ENCODE results near the gene STPG1.
A peak's percentile ranks its signal among the peaks of the same experiment; 100 is the strongest.

The STPG1 gene

GRCh38 chr1:24392982-24393650 is 20.5 kb downstream of the STPG1 start:
- DNase-seq (ENCODE audit: low spot score) = peak; percentile 17

GRCh38 chr1:24392604-24392946 is 21.0 kb downstream of the STPG1 start:
- DNase-seq (ENCODE audit: low spot score) = no peak

- peak; percentile 67 for DNase-seq (ENCODE audit: low spot score)
These were observed 21.5 kb downstream of the STPG1 start for GRCh38 chr1:24391882-24392603.

- DNase-seq (ENCODE audit: low spot score) = peak; percentile 69
These were observed 22.4 kb downstream of the STPG1 start for GRCh38 chr1:24390924-24391782.

- DNase-seq (ENCODE audit: low spot score) = no peak
These were observed 24.3 kb downstream of the STPG1 start for GRCh38 chr1:24389231-24389678.

GRCh38 chr1:24388331-24388885 is 25.2 kb downstream of the STPG1 start:
- no peak for DNase-seq (ENCODE audit: low spot score)

GRCh38 chr1:24387636-24388175 is 25.9 kb downstream of the STPG1 start:
- DNase-seq (ENCODE audit: low spot score) = no peak

GRCh38 chr1:24386931-24387330 is 26.7 kb downstream of the STPG1 start:
- DNase-seq (ENCODE audit: low spot score) = no peak

GRCh38 chr1:24386241-24386640 is 27.3 kb downstream of the STPG1 start:
- DNase-seq (ENCODE audit: low spot score) = no peak

- DNase-seq (ENCODE audit: low spot score) = no peak
These were observed 28.2 kb downstream of the STPG1 start for GRCh38 chr1:24385160-24385940.

- no peak for DNase-seq (ENCODE audit: low spot score)
These were observed 29.1 kb downstream of the STPG1 start for GRCh38 chr1:24384251-24385090.

GRCh38 chr1:24383381-24383940 is 30.1 kb downstream of the STPG1 start:
- DNase-seq (ENCODE audit: low spot score) = no peak

GRCh38 chr1:24382165-24382577 is 31.4 kb downstream of the STPG1 start:
- DNase-seq (ENCODE audit: low spot score) = no peak

- DNase-seq (ENCODE audit: low spot score) = no peak
These were observed 32.3 kb downstream of the STPG1 start for GRCh38 chr1:24381256-24381655.

- DNase-seq (ENCODE audit: low spot score) = no peak
These were observed 33.1 kb downstream of the STPG1 start for GRCh38 chr1:24380508-24380907.

GRCh38 chr1:24379733-24380315 is 33.8 kb downstream of the STPG1 start:
- DNase-seq (ENCODE audit: low spot score) = no peak

- DNase-seq (ENCODE audit: low spot score) = no peak
These were observed 38.4 kb downstream of the STPG1 start for GRCh38 chr1:24374891-24375786.

- no peak for DNase-seq (ENCODE audit: low spot score)
These were observed 39.9 kb downstream of the STPG1 start for GRCh38 chr1:24373710-24374109.

- DNase-seq (ENCODE audit: low spot score) = no peak
These were observed 40.5 kb downstream of the STPG1 start for GRCh38 chr1:24373044-24373443.

Data from COLO829 (cell line).